ENCODE results near the gene METTL4. TPM values are rescaled to one million over a fixed set of nuclear protein-coding genes. Genes with fewer than 3 reads are reported as not detected.

METTL4 gene
- total RNA-seq, 1 donor = 10.5 TPM

DNA sequence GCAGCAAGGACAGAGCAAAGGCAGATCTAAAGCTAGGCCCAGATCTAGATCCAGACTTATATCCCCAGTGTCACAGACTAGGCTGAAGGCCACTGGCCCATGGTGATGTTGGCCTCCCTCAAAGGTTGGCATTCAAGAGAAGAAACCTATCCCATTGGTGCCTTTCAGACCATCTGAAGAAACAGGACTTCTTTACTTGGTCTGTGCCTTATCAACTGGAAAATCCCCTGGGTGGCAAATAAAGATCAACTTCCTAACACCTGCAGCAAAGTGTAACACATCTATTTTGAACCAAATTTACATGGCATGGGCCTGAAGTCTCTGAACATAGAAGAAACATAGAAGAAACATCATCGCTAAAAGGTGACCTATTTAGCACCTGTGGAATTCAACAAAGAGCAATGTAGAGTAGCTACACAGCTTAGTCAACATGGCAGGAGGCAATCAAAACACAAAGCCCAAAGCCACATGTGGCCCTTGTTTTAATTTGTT is 35.8 kb downstream of the METTL4 start:
- Histone ChIP-seq H3K27me3 (ENCODE audit: insufficient read depth, low read length) (no peaks in the 10 kb centered on the region), H3K27ac (ENCODE audit: low read depth, low read length) (no peak overlapping the region), H3K9me3 (ENCODE audit: low read depth, low read length) (no peaks in the 10 kb centered on the region), H3K4me1 (ENCODE audit: insufficient read depth, low read length) (peaks cover 26% of the 10 kb centered on the region), H3K79me2 (ENCODE audit: insufficient read depth, low read length) (no peaks in the 10 kb centered on the region), H4K20me1 (ENCODE audit: insufficient read depth, low read length) (no peaks in the 10 kb centered on the region), H2AFZ (ENCODE audit: low read length) (no peak overlapping the region), H3K36me3 (ENCODE audit: insufficient read depth, low read length) (no peaks in the 10 kb centered on the region), H3K4me3 (ENCODE audit: insufficient read depth, low read length) (no peak overlapping the region), H3K4me2 (ENCODE audit: insufficient read depth, low read length) (no peak overlapping the region)
- TF ChIP-seq, protein P1, sequence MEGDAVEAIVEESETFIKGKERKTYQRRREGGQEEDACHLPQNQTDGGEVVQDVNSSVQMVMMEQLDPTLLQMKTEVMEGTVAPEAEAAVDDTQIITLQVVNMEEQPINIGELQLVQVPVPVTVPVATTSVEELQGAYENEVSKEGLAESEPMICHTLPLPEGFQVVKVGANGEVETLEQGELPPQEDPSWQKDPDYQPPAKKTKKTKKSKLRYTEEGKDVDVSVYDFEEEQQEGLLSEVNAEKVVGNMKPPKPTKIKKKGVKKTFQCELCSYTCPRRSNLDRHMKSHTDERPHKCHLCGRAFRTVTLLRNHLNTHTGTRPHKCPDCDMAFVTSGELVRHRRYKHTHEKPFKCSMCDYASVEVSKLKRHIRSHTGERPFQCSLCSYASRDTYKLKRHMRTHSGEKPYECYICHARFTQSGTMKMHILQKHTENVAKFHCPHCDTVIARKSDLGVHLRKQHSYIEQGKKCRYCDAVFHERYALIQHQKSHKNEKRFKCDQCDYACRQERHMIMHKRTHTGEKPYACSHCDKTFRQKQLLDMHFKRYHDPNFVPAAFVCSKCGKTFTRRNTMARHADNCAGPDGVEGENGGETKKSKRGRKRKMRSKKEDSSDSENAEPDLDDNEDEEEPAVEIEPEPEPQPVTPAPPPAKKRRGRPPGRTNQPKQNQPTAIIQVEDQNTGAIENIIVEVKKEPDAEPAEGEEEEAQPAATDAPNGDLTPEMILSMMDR (IDR thresholded peaks at IDR 0.05; ENCODE audit: extremely low read depth, low read depth, low read length) = no peak
- no peak for DNase-seq (ENCODE audit: insufficient read length, low spot score, missing footprints)

DNA sequence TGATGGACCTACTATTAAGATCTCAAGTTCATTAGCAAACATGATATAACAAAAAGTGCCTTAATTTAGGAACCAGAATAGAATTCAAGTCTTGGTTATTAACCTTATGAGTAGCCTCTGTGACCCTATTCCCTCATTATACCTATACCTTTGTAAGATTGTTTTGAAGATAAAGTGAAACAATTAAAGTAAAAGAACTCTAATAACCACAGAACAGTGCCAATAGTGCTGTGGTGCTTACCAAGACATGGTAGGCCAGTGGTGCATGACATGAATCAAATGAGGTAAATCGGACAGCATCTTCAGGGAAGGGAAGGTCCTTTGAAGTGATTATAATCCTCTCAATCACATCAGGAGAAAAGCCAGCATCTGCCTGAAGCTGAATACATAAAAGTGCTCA is 36.4 kb downstream of the METTL4 start:
- H3K9me3 ChIP-seq (ENCODE audit: low read depth, low read length) = no peaks in the 10 kb centered on the region
- H3K36me3 ChIP-seq (ENCODE audit: insufficient read depth, low read length) = no peaks in the 10 kb centered on the region
- no peaks in the 10 kb centered on the region for H4K20me1 ChIP-seq (ENCODE audit: insufficient read depth, low read length)
- TF ChIP-seq, protein P1 (IDR thresholded peaks at IDR 0.05; ENCODE audit: extremely low read depth, low read depth, low read length) = no peak
- no peaks in the 10 kb centered on the region for H3K79me2 ChIP-seq (ENCODE audit: insufficient read depth, low read length)
- no peaks in the 10 kb centered on the region for H3K27me3 ChIP-seq (ENCODE audit: insufficient read depth, low read length)
- no peak overlapping the region for H2AFZ ChIP-seq (ENCODE audit: low read length)
- DNase-seq (ENCODE audit: insufficient read length, low spot score, missing footprints) = no peak
- peaks cover 26% of the 10 kb centered on the region for H3K4me1 ChIP-seq (ENCODE audit: insufficient read depth, low read length)
- no peak overlapping the region for H3K4me3 ChIP-seq (ENCODE audit: insufficient read depth, low read length)
- no peak overlapping the region for H3K27ac ChIP-seq (ENCODE audit: low read depth, low read length)
- no peak overlapping the region for H3K4me2 ChIP-seq (ENCODE audit: insufficient read depth, low read length)

DNA sequence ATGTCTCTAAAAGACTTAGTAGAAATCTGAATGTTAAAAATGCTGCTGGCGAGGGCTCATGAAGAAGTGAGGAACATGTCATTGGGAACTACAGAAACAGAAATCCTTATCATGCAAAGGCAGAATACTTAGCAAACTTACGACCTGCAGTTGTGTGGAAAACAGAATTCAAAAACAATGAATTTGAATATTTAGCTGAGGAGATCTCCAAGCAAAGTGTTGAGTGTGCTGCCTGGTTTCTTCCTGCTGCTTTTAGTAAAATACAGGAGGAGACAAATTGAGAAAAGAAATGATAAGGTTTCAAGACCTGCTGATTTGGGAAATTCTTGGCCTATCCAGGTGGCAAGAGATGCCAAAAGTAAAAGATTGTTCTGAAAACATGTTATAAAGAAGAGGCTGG is 38.5 kb downstream of the METTL4 start:
- Histone ChIP-seq H3K9me3 (ENCODE audit: low read depth, low read length) (no peaks in the 10 kb centered on the region), H3K79me2 (ENCODE audit: insufficient read depth, low read length) (no peaks in the 10 kb centered on the region), H3K4me1 (ENCODE audit: insufficient read depth, low read length) (peaks cover 17% of the 10 kb centered on the region), H3K4me3 (ENCODE audit: insufficient read depth, low read length) (no peak overlapping the region), H3K36me3 (ENCODE audit: insufficient read depth, low read length) (no peaks in the 10 kb centered on the region), H2AFZ (ENCODE audit: low read length) (no peak overlapping the region), H3K4me2 (ENCODE audit: insufficient read depth, low read length) (no peak overlapping the region), H4K20me1 (ENCODE audit: insufficient read depth, low read length) (no peaks in the 10 kb centered on the region), H3K27me3 (ENCODE audit: insufficient read depth, low read length) (no peaks in the 10 kb centered on the region), H3K27ac (ENCODE audit: low read depth, low read length) (no peak overlapping the region)
- DNase-seq (ENCODE audit: insufficient read length, low spot score, missing footprints) = no peak
- TF ChIP-seq, protein P1 (IDR thresholded peaks at IDR 0.05; ENCODE audit: extremely low read depth, low read depth, low read length) = no peak

DNA sequence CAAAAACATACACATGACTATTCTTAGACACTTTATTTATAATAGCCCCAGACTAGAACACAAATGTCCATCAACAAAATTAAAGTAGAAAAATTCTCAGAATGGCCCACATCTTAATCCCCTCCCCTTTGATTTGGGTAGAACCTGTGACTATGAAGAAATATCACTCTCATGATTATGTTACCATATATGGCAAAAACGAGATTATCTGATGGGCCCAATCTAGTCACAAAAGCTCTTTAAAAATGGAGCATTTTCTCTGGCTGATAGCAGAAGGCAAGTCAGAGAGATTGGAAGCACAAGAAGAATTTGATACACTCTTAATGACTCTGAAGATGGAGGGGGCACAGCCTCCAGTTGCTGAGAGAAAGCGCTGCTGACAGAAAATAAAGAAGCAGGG is 39.6 kb downstream of the METTL4 start:
- H3K9me3 ChIP-seq (ENCODE audit: low read depth, low read length) = no peaks in the 10 kb centered on the region
- TF ChIP-seq, protein P1 (IDR thresholded peaks at IDR 0.05; ENCODE audit: extremely low read depth, low read depth, low read length) = no peak
- peaks cover 7% of the 10 kb centered on the region for H3K4me1 ChIP-seq (ENCODE audit: insufficient read depth, low read length)
- H3K36me3 ChIP-seq (ENCODE audit: insufficient read depth, low read length) = no peaks in the 10 kb centered on the region
- DNase-seq (ENCODE audit: insufficient read length, low spot score, missing footprints) = no peak
- H3K4me2 ChIP-seq (ENCODE audit: insufficient read depth, low read length) = no peak overlapping the region
- H3K4me3 ChIP-seq (ENCODE audit: insufficient read depth, low read length) = no peak overlapping the region
- H3K79me2 ChIP-seq (ENCODE audit: insufficient read depth, low read length) = no peaks in the 10 kb centered on the region
- H3K27me3 ChIP-seq (ENCODE audit: insufficient read depth, low read length) = no peaks in the 10 kb centered on the region
- H4K20me1 ChIP-seq (ENCODE audit: insufficient read depth, low read length) = no peaks in the 10 kb centered on the region
- no peak overlapping the region for H2AFZ ChIP-seq (ENCODE audit: low read length)
- no peak overlapping the region for H3K27ac ChIP-seq (ENCODE audit: low read depth, low read length)

Data from osteoblast (primary cell).